Nephron progenitor cell (in vitro differentiated cells): ENCODE results near the gene DOCK6.

Source experiments
- DNase-seq: peaks from one replicate; pipeline ENCODE4 v3.0.0; 2021
- H3K27ac Mint-ChIP-seq: 2 replicates; pipeline ENCODE4 v1.8.0; 2021; ENCODE audit warnings: mild to moderate bottlenecking, moderate library complexity, mixed read lengths
- H3K27me3 Mint-ChIP-seq: 2 replicates; pipeline ENCODE4 v1.8.0; 2021; ENCODE audit warnings: mild to moderate bottlenecking, low read depth, mixed read lengths; ENCODE audit not compliant: poor library complexity
- H3K36me3 Mint-ChIP-seq: 2 replicates; pipeline ENCODE4 v1.8.0; 2021; ENCODE audit warnings: low read depth, mixed read lengths
- H3K4me1 Mint-ChIP-seq: 2 replicates; pipeline ENCODE4 v1.8.0; 2021; ENCODE audit warnings: mixed read lengths
- H3K4me3 Mint-ChIP-seq: 2 replicates; pipeline ENCODE4 v1.8.0; 2021; ENCODE audit warnings: mild to moderate bottlenecking, moderate library complexity, mixed read lengths
- H3K9me3 Mint-ChIP-seq: 2 replicates; pipeline ENCODE4 v1.8.0; 2021; ENCODE audit warnings: mild to moderate bottlenecking, moderate library complexity, mixed read lengths
- TF ChIP-seq, protein P1 (sequence below): fragments of 200-600 bp; sonication (generic); IDR thresholded peaks from 2 replicates; pipeline ENCODE4 v1.5.0; 2021; ENCODE audit warnings: antibody characterized with exemption

The DOCK6 gene

GRCh38 chr19:11204076-11204602 lies 58.2 kb downstream of the DOCK6 start:
- no peak overlapping the region for H3K27ac Mint-ChIP-seq
- no peak overlapping the region for H3K4me3 Mint-ChIP-seq
- H3K4me1 Mint-ChIP-seq = peaks cover 9% of the 10 kb centered on the region
- TF ChIP-seq, protein P1, sequence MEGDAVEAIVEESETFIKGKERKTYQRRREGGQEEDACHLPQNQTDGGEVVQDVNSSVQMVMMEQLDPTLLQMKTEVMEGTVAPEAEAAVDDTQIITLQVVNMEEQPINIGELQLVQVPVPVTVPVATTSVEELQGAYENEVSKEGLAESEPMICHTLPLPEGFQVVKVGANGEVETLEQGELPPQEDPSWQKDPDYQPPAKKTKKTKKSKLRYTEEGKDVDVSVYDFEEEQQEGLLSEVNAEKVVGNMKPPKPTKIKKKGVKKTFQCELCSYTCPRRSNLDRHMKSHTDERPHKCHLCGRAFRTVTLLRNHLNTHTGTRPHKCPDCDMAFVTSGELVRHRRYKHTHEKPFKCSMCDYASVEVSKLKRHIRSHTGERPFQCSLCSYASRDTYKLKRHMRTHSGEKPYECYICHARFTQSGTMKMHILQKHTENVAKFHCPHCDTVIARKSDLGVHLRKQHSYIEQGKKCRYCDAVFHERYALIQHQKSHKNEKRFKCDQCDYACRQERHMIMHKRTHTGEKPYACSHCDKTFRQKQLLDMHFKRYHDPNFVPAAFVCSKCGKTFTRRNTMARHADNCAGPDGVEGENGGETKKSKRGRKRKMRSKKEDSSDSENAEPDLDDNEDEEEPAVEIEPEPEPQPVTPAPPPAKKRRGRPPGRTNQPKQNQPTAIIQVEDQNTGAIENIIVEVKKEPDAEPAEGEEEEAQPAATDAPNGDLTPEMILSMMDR = no peak
- H3K27me3 Mint-ChIP-seq = peaks cover 11% of the 10 kb centered on the region
- H3K9me3 Mint-ChIP-seq = no peaks in the 10 kb centered on the region
- peaks cover 9% of the 10 kb centered on the region for H3K36me3 Mint-ChIP-seq
- no peak for DNase-seq

DNA sequence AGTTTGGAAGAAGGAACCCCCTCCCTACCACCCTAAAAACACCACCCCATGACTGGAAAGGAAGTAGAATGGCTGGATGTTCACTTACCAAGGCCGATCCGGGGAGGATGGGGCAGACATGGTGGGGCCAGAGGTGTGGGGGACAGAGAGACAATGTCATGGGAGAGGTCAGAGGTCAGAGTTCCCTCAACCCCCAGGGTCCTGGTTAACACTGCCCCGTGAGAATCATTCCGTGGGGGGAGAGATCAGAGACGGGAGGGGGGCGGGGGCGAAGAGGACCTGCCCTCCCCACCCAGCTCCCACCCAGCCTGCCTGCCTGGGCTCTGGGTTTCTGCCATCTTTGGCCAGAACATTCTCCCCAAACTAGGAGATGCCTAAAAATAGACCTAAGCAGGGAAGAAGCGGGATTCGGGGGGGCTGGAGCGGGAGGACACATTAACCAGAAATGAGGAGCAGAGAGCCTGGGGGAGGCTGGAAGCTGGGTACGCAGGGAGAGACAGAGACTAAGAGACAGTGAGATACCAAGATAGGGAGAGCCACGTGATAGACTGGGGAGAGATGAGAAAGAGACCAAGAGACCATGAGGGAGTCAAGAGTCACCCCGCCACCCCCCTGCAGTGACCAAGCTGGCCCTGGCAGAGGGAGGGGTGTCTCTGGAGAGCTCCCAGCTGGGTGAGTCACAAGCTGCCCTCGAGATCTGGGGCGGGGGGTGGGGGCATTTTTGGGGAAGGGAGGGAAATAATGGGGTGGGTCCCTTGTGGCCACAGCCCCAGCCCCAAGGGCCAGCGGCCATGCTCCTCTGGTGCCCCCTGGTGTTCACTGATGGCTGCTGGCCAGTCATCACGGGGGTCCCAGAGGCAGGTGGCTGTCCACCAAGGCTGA lies 58.9 kb downstream of the DOCK6 start:
- peak; percentile 79 for DNase-seq
- Mint-ChIP-seq H3K36me3 (peaks cover 9% of the 10 kb centered on the region), H3K27me3 (peaks cover 11% of the 10 kb centered on the region), H3K9me3 (no peaks in the 10 kb centered on the region), H3K4me1 (peaks cover 9% of the 10 kb centered on the region), H3K27ac (no peak overlapping the region), H3K4me3 (no peak overlapping the region)
- TF ChIP-seq, protein P1 = peak; percentile 67

- Mint-ChIP-seq H3K36me3 (peaks cover 9% of the 10 kb centered on the region), H3K27ac (no peak overlapping the region), H3K27me3 (peaks cover 11% of the 10 kb centered on the region), H3K9me3 (no peaks in the 10 kb centered on the region), H3K4me3 (no peak overlapping the region), H3K4me1 (peaks cover 9% of the 10 kb centered on the region)
- DNase-seq = no peak
- TF ChIP-seq, protein P1 = no peak
These were observed 59.7 kb downstream of the DOCK6 start for GRCh38 chr19:11202488-11203193.

GRCh38 chr19:11201791-11202190 lies 60.5 kb downstream of the DOCK6 start:
- Mint-ChIP-seq H3K27me3 (peaks cover 11% of the 10 kb centered on the region), H3K4me1 (peaks cover 9% of the 10 kb centered on the region), H3K9me3 (no peaks in the 10 kb centered on the region), H3K4me3 (no peak overlapping the region), H3K27ac (no peak overlapping the region), H3K36me3 (peaks cover 9% of the 10 kb centered on the region)
- TF ChIP-seq, protein P1 = no peak
- no peak for DNase-seq

- peaks cover 11% of the 10 kb centered on the region for H3K27me3 Mint-ChIP-seq
- H3K4me3 Mint-ChIP-seq = no peak overlapping the region
- peaks cover 2% of the 10 kb centered on the region for H3K36me3 Mint-ChIP-seq
- peaks cover 14% of the 10 kb centered on the region for H3K4me1 Mint-ChIP-seq
- no peaks in the 10 kb centered on the region for H3K9me3 Mint-ChIP-seq
- TF ChIP-seq, protein P1 = no peak
- H3K27ac Mint-ChIP-seq = no peak overlapping the region
- DNase-seq = no peak
These were observed 61.4 kb downstream of the DOCK6 start for GRCh38 chr19:11200931-11201330.
